ENCODE data around the gene PRKG2. TPM values are rescaled to one million over a fixed set of nuclear protein-coding genes. Genes with fewer than 3 reads are reported as not detected.
A peak's percentile ranks its signal among the peaks of the same experiment; 100 is the strongest.

Gene PRKG2
- total RNA-seq, 5 donors from 2014 or later (not counting 1 experiment from before 2014, with no cell fraction given) = 0.49 to 2.9 (median 0.98) TPM

- Mint-ChIP-seq H3K4me1 (no peaks in the 10 kb centered on the region), H3K9me3 (no peaks in the 10 kb centered on the region), H3K27me3 (peaks cover 4% of the 10 kb centered on the region in 2 donors), H3K36me3 (no peaks in the 10 kb centered on the region), H3K27ac (no peak overlapping the region), H3K4me3 (no peak overlapping the region)
- ChIA-PET CTCF (no interaction called here), POLR2A (no interaction called here)
- no peak for ATAC-seq (replicated peaks in 1 of 4)
- Histone ChIP-seq H3K9me3 (no peaks in the 10 kb centered on the region), H3K4me1 (ENCODE audit: control insufficient read depth in 1 of 2, extremely low read depth in 1 of 2, insufficient read depth in 2 of 2, low read length in 2 of 2) (no peaks in the 10 kb centered on the region), H3K36me3 (ENCODE audit: control insufficient read depth in 2 of 2, extremely low read depth in 1 of 2, insufficient read depth in 1 of 2, low read length in 1 of 2) (no peaks in the 10 kb centered on the region), H3K27me3 (replicated peaks in 1 of 2; ENCODE audit: control insufficient read depth in 2 of 2, extremely low read depth in 1 of 2, insufficient read depth in 2 of 2, low read length in 1 of 2) (no peaks in the 10 kb centered on the region), H3K4me3 (ENCODE audit: control insufficient read depth in 1 of 2, extremely low read depth in 1 of 2, low read length in 1 of 2) (no peak overlapping the region), H3K27ac (ENCODE audit: low read length) (no peak overlapping the region)
- WGBS (ENCODE audit: insufficient coverage) = 56% methylated on average over 1 of the region's 2 CpGs
- DNase-seq = no peak
Measured at GRCh38 chr4:81095389-81095788, 119.6 kb downstream of the PRKG2 start.

DNA sequence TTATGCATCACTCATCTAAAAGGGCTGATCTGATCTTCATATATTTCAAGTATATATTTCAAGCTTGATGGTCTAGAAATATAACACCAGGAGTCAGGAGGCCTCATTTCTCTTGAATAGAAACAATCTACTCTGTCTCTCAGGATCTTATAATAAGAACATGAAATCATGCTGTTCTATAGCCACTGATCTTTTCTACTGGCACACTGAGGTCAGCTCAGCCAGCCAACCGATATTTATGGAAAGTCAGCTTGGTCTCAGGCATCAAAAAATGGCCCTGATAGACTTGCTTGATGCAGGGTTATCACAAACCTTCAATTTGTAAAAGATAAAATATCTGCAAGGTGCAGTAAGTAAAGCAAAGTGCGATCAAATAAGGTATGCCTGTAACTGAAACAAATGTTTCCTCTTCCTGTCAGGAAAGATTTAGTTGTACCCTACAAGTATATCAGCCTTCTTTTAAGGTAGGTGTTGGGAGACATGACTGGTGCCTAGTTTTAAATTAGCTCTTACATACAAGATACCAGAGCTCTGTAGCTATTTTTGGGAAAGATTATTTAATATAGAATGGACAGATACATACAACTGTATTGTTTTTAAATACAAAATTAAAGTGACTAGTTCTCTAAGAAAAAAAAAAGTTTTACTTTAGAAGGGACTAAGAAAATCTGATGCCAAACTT lies 121.2 kb downstream of the PRKG2 start:
- peaks cover 4 to 6% of the 10 kb centered on the region in 2 donors for H3K27me3 Mint-ChIP-seq
- ATAC-seq (replicated peaks in 1 of 4) = no peak
- no peak for DNase-seq
- H3K36me3 Mint-ChIP-seq = no peaks in the 10 kb centered on the region
- no peaks in the 10 kb centered on the region for H3K36me3 ChIP-seq (ENCODE audit: control insufficient read depth in 2 of 2, extremely low read depth in 1 of 2, insufficient read depth in 1 of 2, low read length in 1 of 2)
- ChIA-PET POLR2A (no interaction called here), CTCF (no interaction called here)
- no peaks in the 10 kb centered on the region for H3K27me3 ChIP-seq (replicated peaks in 1 of 2; ENCODE audit: control insufficient read depth in 2 of 2, extremely low read depth in 1 of 2, insufficient read depth in 2 of 2, low read length in 1 of 2)
- no peaks in the 10 kb centered on the region for H3K4me1 ChIP-seq (ENCODE audit: control insufficient read depth in 1 of 2, extremely low read depth in 1 of 2, insufficient read depth in 2 of 2, low read length in 2 of 2)
- H3K4me3 ChIP-seq (ENCODE audit: control insufficient read depth in 1 of 2, extremely low read depth in 1 of 2, low read length in 1 of 2) = no peak overlapping the region
- WGBS (ENCODE audit: insufficient coverage) = no CpG with 5 or more reads among the region's 2 CpGs
- no peak overlapping the region for H3K27ac Mint-ChIP-seq
- H3K27ac ChIP-seq (ENCODE audit: low read length) = no peak overlapping the region
- no peaks in the 10 kb centered on the region for H3K9me3 ChIP-seq
- no peaks in the 10 kb centered on the region for H3K9me3 Mint-ChIP-seq
- H3K4me1 Mint-ChIP-seq = no peaks in the 10 kb centered on the region
- H3K4me3 Mint-ChIP-seq = no peak overlapping the region

DNA sequence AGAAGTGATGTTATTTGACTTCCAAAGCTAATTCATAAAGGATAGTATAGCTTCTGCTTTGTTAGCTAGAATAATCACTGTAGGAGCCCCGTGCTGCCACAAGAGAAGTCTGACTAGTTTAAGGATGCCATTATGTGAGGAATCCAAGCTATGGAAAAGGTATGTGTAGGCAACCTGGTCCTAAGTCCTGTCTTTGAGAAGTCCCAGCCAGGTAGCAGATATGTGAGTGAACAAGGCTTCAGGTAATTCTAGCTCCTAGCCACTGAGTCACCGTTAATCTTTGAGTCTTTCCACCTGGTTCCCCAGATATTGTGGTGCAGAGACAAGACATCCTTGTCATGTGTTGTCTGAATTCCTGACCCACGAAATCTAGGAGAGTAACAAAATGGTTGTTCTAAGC lies 129.0 kb downstream of the PRKG2 start:
- Histone ChIP-seq H3K27me3 (replicated peaks in 1 of 2; ENCODE audit: control insufficient read depth in 2 of 2, extremely low read depth in 1 of 2, insufficient read depth in 2 of 2, low read length in 1 of 2) (peaks cover 0 to 3% of the 10 kb centered on the region in 2 experiments), H3K36me3 (ENCODE audit: control insufficient read depth in 2 of 2, extremely low read depth in 1 of 2, insufficient read depth in 1 of 2, low read length in 1 of 2) (no peaks in the 10 kb centered on the region), H3K9me3 (no peaks in the 10 kb centered on the region), H3K27ac (ENCODE audit: low read length) (no peak overlapping the region), H3K4me1 (ENCODE audit: control insufficient read depth in 1 of 2, extremely low read depth in 1 of 2, insufficient read depth in 2 of 2, low read length in 2 of 2) (no peaks in the 10 kb centered on the region), H3K4me3 (ENCODE audit: control insufficient read depth in 1 of 2, extremely low read depth in 1 of 2, low read length in 1 of 2) (no peak overlapping the region)
- Mint-ChIP-seq H3K27ac (no peak overlapping the region), H3K4me3 (no peak overlapping the region), H3K27me3 (peaks cover 3% of the 10 kb centered on the region in 2 donors), H3K9me3 (no peaks in the 10 kb centered on the region), H3K36me3 (no peaks in the 10 kb centered on the region), H3K4me1 (no peaks in the 10 kb centered on the region)
- ChIA-PET POLR2A (no interaction called here), CTCF (interaction anchor here in 1 of 2 donors (0.8 kb wide), 1 partner anchor 17 kb away, joined by 3 read pairs; no protein-coding TSS in a partner anchor)
- DNase-seq (no peak), ATAC-seq (replicated peaks in 1 of 4) (no peak)
- WGBS (ENCODE audit: insufficient coverage) = 69% methylated on average over 2 of the region's 3 CpGs

DNA sequence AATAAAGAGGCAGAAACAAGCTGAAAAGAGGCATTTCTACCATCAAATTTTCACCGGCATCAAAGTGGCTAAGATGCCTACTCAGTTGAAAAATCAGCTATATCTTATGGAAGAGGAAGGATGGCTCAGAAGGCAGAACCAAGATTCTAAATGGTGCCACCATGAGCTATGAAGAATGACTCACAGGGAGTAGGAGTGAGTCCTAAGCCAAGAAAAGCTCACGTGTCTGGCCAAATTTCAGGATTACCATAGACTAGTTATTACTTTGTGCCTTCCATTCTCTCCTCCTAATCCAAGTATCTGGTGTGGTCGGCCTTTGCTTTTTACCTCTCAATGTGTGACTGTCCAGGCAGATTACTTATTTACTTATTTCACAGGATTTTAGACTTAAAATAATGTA lies 129.7 kb downstream of the PRKG2 start:
- DNase-seq (no peak), ATAC-seq (replicated peaks in 1 of 4) (no peak)
- Mint-ChIP-seq H3K4me3 (no peak overlapping the region), H3K9me3 (no peaks in the 10 kb centered on the region), H3K36me3 (no peaks in the 10 kb centered on the region), H3K4me1 (no peaks in the 10 kb centered on the region), H3K27ac (no peak overlapping the region), H3K27me3 (peaks cover 3 to 7% of the 10 kb centered on the region in 2 donors)
- H3K27ac ChIP-seq (ENCODE audit: low read length) = no peak overlapping the region
- no peaks in the 10 kb centered on the region for H3K4me1 ChIP-seq (ENCODE audit: control insufficient read depth in 1 of 2, extremely low read depth in 1 of 2, insufficient read depth in 2 of 2, low read length in 2 of 2)
- H3K27me3 ChIP-seq (replicated peaks in 1 of 2; ENCODE audit: control insufficient read depth in 2 of 2, extremely low read depth in 1 of 2, insufficient read depth in 2 of 2, low read length in 1 of 2) = peaks cover 0 to 3% of the 10 kb centered on the region in 2 experiments
- H3K9me3 ChIP-seq = no peaks in the 10 kb centered on the region
- H3K36me3 ChIP-seq (ENCODE audit: control insufficient read depth in 2 of 2, extremely low read depth in 1 of 2, insufficient read depth in 1 of 2, low read length in 1 of 2) = no peaks in the 10 kb centered on the region
- no CpG with 5 or more reads among the region's 3 CpGs for WGBS (ENCODE audit: insufficient coverage)
- no peak overlapping the region for H3K4me3 ChIP-seq (ENCODE audit: control insufficient read depth in 1 of 2, extremely low read depth in 1 of 2, low read length in 1 of 2)
- ChIA-PET POLR2A (no interaction called here), CTCF (no interaction called here)

DNA sequence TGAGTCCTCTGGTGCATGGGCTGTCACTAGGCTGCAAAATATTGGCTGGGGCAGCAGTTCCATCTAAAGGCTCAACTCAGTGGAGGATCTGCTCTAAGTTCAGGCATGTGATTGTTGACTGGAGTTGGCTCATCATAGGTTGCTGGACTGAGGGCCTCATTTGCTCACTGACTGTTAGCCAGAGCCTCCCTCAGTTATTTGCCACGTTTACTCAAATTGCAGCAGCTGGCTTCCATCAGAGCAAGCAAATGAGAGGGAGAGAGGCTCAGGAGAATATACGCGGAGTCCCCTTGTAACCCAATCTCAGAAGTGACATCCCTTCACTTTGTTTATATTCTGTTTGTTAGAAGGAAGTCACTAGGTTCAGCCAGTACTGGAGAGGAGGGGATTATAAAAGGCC lies 130.4 kb downstream of the PRKG2 start:
- Mint-ChIP-seq H3K36me3 (no peaks in the 10 kb centered on the region), H3K4me1 (no peaks in the 10 kb centered on the region), H3K4me3 (no peak overlapping the region), H3K9me3 (no peaks in the 10 kb centered on the region), H3K27ac (no peak overlapping the region), H3K27me3 (peaks cover under 1 to 14% of the 10 kb centered on the region in 2 donors)
- H3K27ac ChIP-seq (ENCODE audit: low read length) = no peak overlapping the region
- WGBS (ENCODE audit: insufficient coverage) = no CpG with 5 or more reads among the region's 3 CpGs
- no peaks in the 10 kb centered on the region for H3K4me1 ChIP-seq (ENCODE audit: control insufficient read depth in 1 of 2, extremely low read depth in 1 of 2, insufficient read depth in 2 of 2, low read length in 2 of 2)
- peaks cover 0 to 3% of the 10 kb centered on the region in 2 experiments for H3K27me3 ChIP-seq (replicated peaks in 1 of 2; ENCODE audit: control insufficient read depth in 2 of 2, extremely low read depth in 1 of 2, insufficient read depth in 2 of 2, low read length in 1 of 2)
- POLR2A ChIA-PET = no interaction called here
- CTCF ChIA-PET = no interaction called here
- no peaks in the 10 kb centered on the region for H3K9me3 ChIP-seq
- H3K4me3 ChIP-seq (ENCODE audit: control insufficient read depth in 1 of 2, extremely low read depth in 1 of 2, low read length in 1 of 2) = no peak overlapping the region
- no peaks in the 10 kb centered on the region for H3K36me3 ChIP-seq (ENCODE audit: control insufficient read depth in 2 of 2, extremely low read depth in 1 of 2, insufficient read depth in 1 of 2, low read length in 1 of 2)
- DNase-seq (no peak), ATAC-seq (replicated peaks in 1 of 4) (no peak)

DNA sequence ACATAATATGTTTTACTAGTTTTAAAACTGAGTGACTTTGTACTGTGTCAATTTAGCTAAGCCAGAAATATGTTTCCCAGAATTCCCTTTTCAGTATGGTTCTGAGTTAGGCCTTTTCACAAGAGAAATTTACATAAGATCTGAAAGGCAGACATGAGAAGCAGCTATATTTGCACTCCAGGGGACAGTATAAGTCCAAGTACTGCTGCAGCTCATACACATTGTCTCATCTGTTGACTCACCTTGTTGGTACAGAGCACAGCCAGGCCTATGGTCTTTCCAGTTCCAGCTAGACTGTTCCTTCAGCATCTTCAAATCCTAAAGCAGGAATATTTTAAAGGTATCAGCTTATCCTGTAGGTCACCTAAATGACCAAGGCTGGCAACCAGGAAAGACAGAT lies 131.0 kb downstream of the PRKG2 start:
- H3K27me3 ChIP-seq (replicated peaks in 1 of 2; ENCODE audit: control insufficient read depth in 2 of 2, extremely low read depth in 1 of 2, insufficient read depth in 2 of 2, low read length in 1 of 2) = peaks cover 0 to 3% of the 10 kb centered on the region in 2 experiments
- H3K4me1 ChIP-seq (ENCODE audit: control insufficient read depth in 1 of 2, extremely low read depth in 1 of 2, insufficient read depth in 2 of 2, low read length in 2 of 2) = no peaks in the 10 kb centered on the region
- CTCF ChIA-PET = interaction anchor here in 1 of 2 donors (0.6 kb wide), 1 partner anchor 30 kb away, joined by 3 read pairs; no protein-coding TSS in a partner anchor
- H3K4me3 Mint-ChIP-seq = no peak overlapping the region
- DNase-seq (peak in 1 of 35 experiments; percentile 5), ATAC-seq (replicated peaks in 1 of 4) (no peak)
- H3K9me3 Mint-ChIP-seq = no peaks in the 10 kb centered on the region
- H3K4me3 ChIP-seq (ENCODE audit: control insufficient read depth in 1 of 2, extremely low read depth in 1 of 2, low read length in 1 of 2) = no peak overlapping the region
- no peak overlapping the region for H3K27ac Mint-ChIP-seq
- H3K36me3 ChIP-seq (ENCODE audit: control insufficient read depth in 2 of 2, extremely low read depth in 1 of 2, insufficient read depth in 1 of 2, low read length in 1 of 2) = no peaks in the 10 kb centered on the region
- no peaks in the 10 kb centered on the region for H3K36me3 Mint-ChIP-seq
- H3K27ac ChIP-seq (ENCODE audit: low read length) = no peak overlapping the region
- POLR2A ChIA-PET = no interaction called here
- no peaks in the 10 kb centered on the region for H3K4me1 Mint-ChIP-seq
- H3K9me3 ChIP-seq = no peaks in the 10 kb centered on the region
- H3K27me3 Mint-ChIP-seq = peaks cover 0 to 17% of the 10 kb centered on the region in 2 donors

DNA sequence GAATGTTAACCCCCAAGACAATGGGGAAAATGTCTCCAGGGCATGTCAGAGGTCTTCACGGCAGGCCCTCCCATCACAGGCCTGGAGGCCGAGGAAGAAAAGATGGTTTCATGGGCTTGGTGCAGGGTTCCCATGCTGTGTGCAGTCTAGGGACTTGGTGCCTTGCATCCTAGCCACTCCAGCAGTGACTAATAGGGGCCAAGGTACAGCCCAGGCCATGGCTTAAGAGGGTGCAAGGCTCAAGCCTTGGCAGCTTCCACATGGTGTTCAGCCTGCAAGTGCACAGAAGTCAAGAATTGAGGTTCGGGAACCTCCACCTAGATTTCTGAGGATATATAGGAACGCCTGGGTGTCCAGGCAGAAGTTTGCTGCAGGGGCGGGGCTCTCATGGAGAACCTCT lies 133.9 kb downstream of the PRKG2 start:
- ChIA-PET POLR2A (no interaction called here), CTCF (no interaction called here)
- Histone ChIP-seq H3K36me3 (ENCODE audit: control insufficient read depth in 2 of 2, extremely low read depth in 1 of 2, insufficient read depth in 1 of 2, low read length in 1 of 2) (no peaks in the 10 kb centered on the region), H3K27ac (ENCODE audit: low read length) (no peak overlapping the region), H3K9me3 (no peaks in the 10 kb centered on the region), H3K4me1 (ENCODE audit: control insufficient read depth in 1 of 2, extremely low read depth in 1 of 2, insufficient read depth in 2 of 2, low read length in 2 of 2) (no peaks in the 10 kb centered on the region), H3K27me3 (replicated peaks in 1 of 2; ENCODE audit: control insufficient read depth in 2 of 2, extremely low read depth in 1 of 2, insufficient read depth in 2 of 2, low read length in 1 of 2) (peaks cover 0 to 6% of the 10 kb centered on the region in 2 experiments), H3K4me3 (ENCODE audit: control insufficient read depth in 1 of 2, extremely low read depth in 1 of 2, low read length in 1 of 2) (no peak overlapping the region)
- Mint-ChIP-seq H3K4me1 (no peaks in the 10 kb centered on the region), H3K36me3 (no peaks in the 10 kb centered on the region), H3K27me3 (peaks cover 3 to 20% of the 10 kb centered on the region in 2 donors), H3K27ac (no peak overlapping the region), H3K9me3 (no peaks in the 10 kb centered on the region), H3K4me3 (no peak overlapping the region)
- 96% methylated on average over 3 of the region's 5 CpGs for WGBS (ENCODE audit: insufficient coverage)
- DNase-seq = no peak
- ATAC-seq (replicated peaks in 1 of 4) = no peak

All from T-cell (primary cell).